Activated CD8-positive, alpha-beta T cell treated with anti-CD3 and anti-CD28 coated beads, Interleukin-2, amount 10 ng/mL, durations not matched to agents 7 days and 5 days (primary cell): ENCODE measurements around the gene AURKAIP1. TPM values are rescaled to one million over a fixed set of nuclear protein-coding genes. Genes with fewer than 3 reads are reported as not detected.

Experiments used
- ATAC-seq: fragments of 150-1000 bp; cut with Tn5 transposase; one replicate; pipeline ENCODE4 v1.10.0; 2021; ENCODE audit warnings: moderate library complexity
- CTCF ChIA-PET: fragments of 350-600 bp; sonication (Branson Sonifier 250); formaldehyde crosslinking; loops from one replicate; lab custom pipeline; 2021; ENCODE audit warnings: antibody characterized with exemption; lab: Charles Lee
- POLR2A ChIA-PET: fragments of 350-600 bp; sonication (Branson Sonifier 250); formaldehyde crosslinking; loops from one replicate; lab custom pipeline; 2021; ENCODE audit warnings: antibody characterized with exemption; lab: Charles Lee
- DNase-seq: peaks from one replicate; pipeline ENCODE4 v3.0.0-alpha.2; 2020
- H3K27ac Mint-ChIP-seq: one replicate; pipeline ENCODE4 v1.8.0; 2021; ENCODE audit warnings: mild to moderate bottlenecking, mixed read lengths
- H3K27me3 Mint-ChIP-seq: one replicate; pipeline ENCODE4 v1.8.0; 2021; ENCODE audit warnings: low read depth, mixed read lengths
- H3K36me3 Mint-ChIP-seq: one replicate; pipeline ENCODE4 v1.8.0; 2021; ENCODE audit warnings: low read depth, mixed read lengths
- H3K4me1 Mint-ChIP-seq: one replicate; pipeline ENCODE4 v1.8.0; 2021; ENCODE audit warnings: low read depth, mixed read lengths
- H3K4me3 Mint-ChIP-seq: one replicate; pipeline ENCODE4 v1.8.0; 2021; ENCODE audit warnings: mild to moderate bottlenecking, mixed read lengths
- H3K9me3 Mint-ChIP-seq: one replicate; pipeline ENCODE4 v1.8.0; 2022; ENCODE audit warnings: mixed read lengths; ENCODE audit not compliant: insufficient read depth
- total RNA-seq, 2 experiments: library from RNA; stranded (reverse); gene quantifications; one replicate each; pipeline ENCODE4 v1.2.3, GENCODE V29; 2021

Gene AURKAIP1
- total RNA-seq, 2 experiments from 2014 or later: 120 to 123 TPM

DNA sequence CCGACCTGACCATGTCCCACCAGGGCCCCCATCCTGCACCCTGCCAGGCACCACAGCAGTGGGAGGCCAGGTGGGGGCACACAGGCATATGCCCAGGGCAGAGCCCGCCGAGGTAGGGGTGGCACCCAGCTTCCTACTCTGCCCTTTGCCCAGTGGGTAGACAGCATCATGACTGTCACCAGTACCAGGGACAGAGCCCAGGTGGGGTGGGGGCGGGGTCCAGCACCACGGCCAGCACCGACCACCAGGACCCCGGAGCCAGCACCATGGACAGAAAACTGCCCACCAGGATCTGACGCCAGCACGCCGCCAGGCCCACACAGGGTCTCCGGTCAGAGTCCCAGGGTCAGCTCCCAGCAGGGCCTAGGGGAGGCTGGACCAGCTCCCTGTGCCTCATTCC is 40.2 kb downstream of the AURKAIP1 start:
- CTCF ChIA-PET: interaction anchor here (1.6 kb wide), 1 partner anchor 13 kb away, joined by 3 read pairs; no protein-coding TSS in a partner anchor
- no peak overlapping the region for H3K4me3 Mint-ChIP-seq
- ATAC-seq: no peak
- no peak overlapping the region for H3K27ac Mint-ChIP-seq
- H3K9me3 Mint-ChIP-seq: no peaks in the 10 kb centered on the region
- H3K4me1 Mint-ChIP-seq: no peaks in the 10 kb centered on the region
- peaks cover 9% of the 10 kb centered on the region for H3K36me3 Mint-ChIP-seq
- DNase-seq: no peak
- H3K27me3 Mint-ChIP-seq: no peaks in the 10 kb centered on the region
- POLR2A ChIA-PET: no interaction called here

DNA sequence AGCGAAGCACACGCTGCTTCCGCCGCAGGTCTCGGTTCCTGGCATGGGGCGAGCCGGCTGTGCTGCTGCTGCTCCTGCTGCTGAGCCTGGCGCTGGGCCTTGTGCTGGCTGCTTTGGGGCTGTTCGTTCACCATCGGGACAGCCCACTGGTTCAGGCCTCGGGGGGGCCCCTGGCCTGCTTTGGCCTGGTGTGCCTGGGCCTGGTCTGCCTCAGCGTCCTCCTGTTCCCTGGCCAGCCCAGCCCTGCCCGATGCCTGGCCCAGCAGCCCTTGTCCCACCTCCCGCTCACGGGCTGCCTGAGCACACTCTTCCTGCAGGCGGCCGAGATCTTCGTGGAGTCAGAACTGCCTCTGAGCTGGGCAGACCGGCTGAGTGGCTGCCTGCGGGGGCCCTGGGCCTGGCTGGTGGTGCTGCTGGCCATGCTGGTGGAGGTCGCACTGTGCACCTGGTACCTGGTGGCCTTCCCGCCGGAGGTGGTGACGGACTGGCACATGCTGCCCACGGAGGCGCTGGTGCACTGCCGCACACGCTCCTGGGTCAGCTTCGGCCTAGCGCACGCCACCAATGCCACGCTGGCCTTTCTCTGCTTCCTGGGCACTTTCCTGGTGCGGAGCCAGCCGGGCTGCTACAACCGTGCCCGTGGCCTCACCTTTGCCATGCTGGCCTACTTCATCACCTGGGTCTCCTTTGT is 41.3 kb downstream of the AURKAIP1 start:
- Mint-ChIP-seq H3K36me3 (peaks cover 7% of the 10 kb centered on the region), H3K4me1 (no peaks in the 10 kb centered on the region), H3K27me3 (no peaks in the 10 kb centered on the region), H3K27ac (no peak overlapping the region), H3K9me3 (no peaks in the 10 kb centered on the region), H3K4me3 (no peak overlapping the region)
- ChIA-PET CTCF (interaction anchor here (1.6 kb wide), 1 partner anchor 14 kb away, joined by 3 read pairs; no protein-coding TSS in a partner anchor), POLR2A (no interaction called here)
- no peak for DNase-seq
- no peak for ATAC-seq

DNA sequence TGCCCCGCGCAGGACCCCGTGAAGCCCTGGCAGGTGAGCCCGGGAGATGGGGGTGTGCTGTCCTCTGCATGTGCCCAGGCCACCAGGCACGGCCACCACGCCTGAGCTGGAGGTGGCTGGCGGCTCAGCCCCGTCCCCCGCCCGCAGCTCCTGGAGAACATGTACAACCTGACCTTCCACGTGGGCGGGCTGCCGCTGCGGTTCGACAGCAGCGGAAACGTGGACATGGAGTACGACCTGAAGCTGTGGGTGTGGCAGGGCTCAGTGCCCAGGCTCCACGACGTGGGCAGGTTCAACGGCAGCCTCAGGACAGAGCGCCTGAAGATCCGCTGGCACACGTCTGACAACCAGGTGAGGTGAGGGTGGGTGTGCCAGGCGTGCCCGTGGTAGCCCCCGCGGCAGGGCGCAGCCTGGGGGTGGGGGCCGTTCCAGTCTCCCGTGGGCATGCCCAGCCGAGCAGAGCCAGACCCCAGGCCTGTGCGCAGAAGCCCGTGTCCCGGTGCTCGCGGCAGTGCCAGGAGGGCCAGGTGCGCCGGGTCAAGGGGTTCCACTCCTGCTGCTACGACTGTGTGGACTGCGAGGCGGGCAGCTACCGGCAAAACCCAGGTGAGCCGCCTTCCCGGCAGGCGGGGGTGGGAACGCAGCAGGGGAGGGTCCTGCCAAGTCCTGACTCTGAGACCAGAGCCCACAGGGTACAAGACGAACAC is 42.1 kb downstream of the AURKAIP1 start:
- POLR2A ChIA-PET: no interaction called here
- CTCF ChIA-PET: interaction anchor here (1.6 kb wide), 1 partner anchor 15 kb away, joined by 3 read pairs; no protein-coding TSS in a partner anchor
- no peak for DNase-seq

DNA sequence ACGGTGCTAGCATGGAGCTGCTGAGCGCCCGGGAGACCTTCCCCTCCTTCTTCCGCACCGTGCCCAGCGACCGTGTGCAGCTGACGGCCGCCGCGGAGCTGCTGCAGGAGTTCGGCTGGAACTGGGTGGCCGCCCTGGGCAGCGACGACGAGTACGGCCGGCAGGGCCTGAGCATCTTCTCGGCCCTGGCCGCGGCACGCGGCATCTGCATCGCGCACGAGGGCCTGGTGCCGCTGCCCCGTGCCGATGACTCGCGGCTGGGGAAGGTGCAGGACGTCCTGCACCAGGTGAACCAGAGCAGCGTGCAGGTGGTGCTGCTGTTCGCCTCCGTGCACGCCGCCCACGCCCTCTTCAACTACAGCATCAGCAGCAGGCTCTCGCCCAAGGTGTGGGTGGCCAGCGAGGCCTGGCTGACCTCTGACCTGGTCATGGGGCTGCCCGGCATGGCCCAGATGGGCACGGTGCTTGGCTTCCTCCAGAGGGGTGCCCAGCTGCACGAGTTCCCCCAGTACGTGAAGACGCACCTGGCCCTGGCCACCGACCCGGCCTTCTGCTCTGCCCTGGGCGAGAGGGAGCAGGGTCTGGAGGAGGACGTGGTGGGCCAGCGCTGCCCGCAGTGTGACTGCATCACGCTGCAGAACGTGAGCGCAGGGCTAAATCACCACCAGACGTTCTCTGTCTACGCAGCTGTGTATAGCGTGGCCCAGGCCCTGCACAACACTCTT is 42.8 kb downstream of the AURKAIP1 start:
- POLR2A ChIA-PET: no interaction called here
- CTCF ChIA-PET: interaction anchor here (1.1 kb wide), 1 partner anchor 40 kb away, joined by 4 read pairs; no protein-coding TSS in a partner anchor
- peaks cover 5% of the 10 kb centered on the region for H3K36me3 Mint-ChIP-seq
- no peaks in the 10 kb centered on the region for H3K4me1 Mint-ChIP-seq
- no peak overlapping the region for H3K4me3 Mint-ChIP-seq
- H3K9me3 Mint-ChIP-seq: no peaks in the 10 kb centered on the region
- ATAC-seq (no peak), DNase-seq (no peak)
- H3K27ac Mint-ChIP-seq: no peak overlapping the region
- no peaks in the 10 kb centered on the region for H3K27me3 Mint-ChIP-seq

More for the DNA sequence above, 42.1 kb downstream of the AURKAIP1 start:
- Mint-ChIP-seq H3K36me3 (peaks cover 5% of the 10 kb centered on the region), H3K4me1 (no peaks in the 10 kb centered on the region), H3K4me3 (no peak overlapping the region), H3K27me3 (no peaks in the 10 kb centered on the region), H3K27ac (no peak overlapping the region), H3K9me3 (no peaks in the 10 kb centered on the region)
- no peak for ATAC-seq

DNA sequence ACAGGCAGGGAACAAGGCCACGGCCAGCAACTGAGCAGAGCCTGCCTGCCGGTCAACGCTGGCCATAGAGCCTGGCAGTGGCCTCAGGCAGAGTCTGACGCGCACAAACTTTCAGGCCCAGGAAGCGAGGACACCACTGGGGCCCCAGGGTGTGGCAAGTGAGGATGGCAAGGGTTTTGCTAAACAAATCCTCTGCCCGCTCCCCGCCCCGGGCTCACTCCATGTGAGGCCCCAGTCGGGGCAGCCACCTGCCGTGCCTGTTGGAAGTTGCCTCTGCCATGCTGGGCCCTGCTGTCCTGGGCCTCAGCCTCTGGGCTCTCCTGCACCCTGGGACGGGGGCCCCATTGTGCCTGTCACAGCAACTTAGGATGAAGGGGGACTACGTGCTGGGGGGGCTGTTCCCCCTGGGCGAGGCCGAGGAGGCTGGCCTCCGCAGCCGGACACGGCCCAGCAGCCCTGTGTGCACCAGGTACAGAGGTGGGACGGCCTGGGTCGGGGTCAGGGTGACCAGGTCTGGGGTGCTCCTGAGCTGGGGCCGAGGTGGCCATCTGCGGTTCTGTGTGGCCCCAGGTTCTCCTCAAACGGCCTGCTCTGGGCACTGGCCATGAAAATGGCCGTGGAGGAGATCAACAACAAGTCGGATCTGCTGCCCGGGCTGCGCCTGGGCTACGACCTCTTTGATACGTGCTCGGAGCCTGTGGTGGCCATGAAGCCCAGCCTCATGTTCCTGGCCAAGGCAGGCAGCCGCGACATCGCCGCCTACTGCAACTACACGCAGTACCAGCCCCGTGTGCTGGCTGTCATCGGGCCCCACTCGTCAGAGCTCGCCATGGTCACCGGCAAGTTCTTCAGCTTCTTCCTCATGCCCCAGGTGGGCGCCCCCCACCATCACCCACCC is 43.7 kb downstream of the AURKAIP1 start, which contains the start of gene TAS1R3:
TAS1R3 (plus strand) TSS at position 213 of the 898 bp plus-strand sequence; CDS start at position 279, 66 bp downstream.
- H3K27ac Mint-ChIP-seq: no peak within 1 kb of the TSS
- ATAC-seq: no peak
- POLR2A ChIA-PET: no interaction called here

DNA sequence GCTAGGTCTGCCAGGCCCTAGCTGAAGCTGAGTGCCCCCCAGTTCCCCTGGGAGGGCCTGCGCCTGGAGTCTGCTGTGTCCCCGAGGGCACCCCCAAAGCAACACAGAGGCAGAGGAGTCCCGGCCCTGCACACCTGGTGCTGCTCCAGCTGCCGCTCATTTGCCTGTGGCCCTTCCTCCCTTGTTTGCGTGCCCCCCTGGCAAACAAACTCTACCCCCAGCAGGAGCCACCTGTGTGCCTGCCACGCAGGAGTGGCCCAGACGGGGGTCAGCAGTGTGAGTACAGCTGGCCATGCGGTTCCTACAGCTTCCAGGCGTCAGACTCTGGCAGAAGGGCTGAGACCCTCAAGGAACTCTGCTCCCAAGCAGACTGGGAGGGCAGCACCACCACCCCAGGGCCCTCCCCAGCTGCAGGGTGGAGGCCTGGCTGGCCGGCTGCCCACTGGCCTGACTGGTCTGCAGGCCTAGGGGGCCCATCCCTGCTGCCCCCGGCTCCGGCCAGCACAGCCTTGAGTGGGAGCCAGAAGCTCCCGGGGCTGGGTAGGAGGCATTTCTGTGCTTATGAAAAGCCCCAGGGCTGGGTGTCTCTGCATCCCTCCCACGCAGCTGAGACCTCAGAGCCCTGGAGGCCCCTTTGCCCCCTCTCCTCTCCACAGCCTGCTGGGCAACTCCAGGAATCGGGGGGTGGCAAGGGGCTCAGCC is 44.5 kb downstream of the AURKAIP1 start:
- Mint-ChIP-seq H3K27ac (no peak overlapping the region), H3K36me3 (peaks cover 5% of the 10 kb centered on the region), H3K9me3 (no peaks in the 10 kb centered on the region), H3K27me3 (no peaks in the 10 kb centered on the region), H3K4me3 (no peak overlapping the region), H3K4me1 (peaks cover 13% of the 10 kb centered on the region)
- DNase-seq (no peak), ATAC-seq (no peak)
- ChIA-PET POLR2A (no interaction called here), CTCF (interaction anchor here (1.1 kb wide), 1 partner anchor 42 kb away, joined by 4 read pairs; no protein-coding TSS in a partner anchor)

More for the DNA sequence above, 43.7 kb downstream of the AURKAIP1 start, which contains the start of gene TAS1R3:
- Mint-ChIP-seq H3K27me3 (no peaks in the 10 kb centered on the region), H3K9me3 (no peaks in the 10 kb centered on the region), H3K4me3 (no peak within 1 kb of the TSS), H3K4me1 (peaks cover 5% of the 10 kb centered on the region), H3K36me3 (peaks cover 5% of the 10 kb centered on the region)
- DNase-seq: no peak
- CTCF ChIA-PET: interaction anchor here (1.1 kb wide), 1 partner anchor 41 kb away, joined by 4 read pairs; no protein-coding TSS in a partner anchor

DNA sequence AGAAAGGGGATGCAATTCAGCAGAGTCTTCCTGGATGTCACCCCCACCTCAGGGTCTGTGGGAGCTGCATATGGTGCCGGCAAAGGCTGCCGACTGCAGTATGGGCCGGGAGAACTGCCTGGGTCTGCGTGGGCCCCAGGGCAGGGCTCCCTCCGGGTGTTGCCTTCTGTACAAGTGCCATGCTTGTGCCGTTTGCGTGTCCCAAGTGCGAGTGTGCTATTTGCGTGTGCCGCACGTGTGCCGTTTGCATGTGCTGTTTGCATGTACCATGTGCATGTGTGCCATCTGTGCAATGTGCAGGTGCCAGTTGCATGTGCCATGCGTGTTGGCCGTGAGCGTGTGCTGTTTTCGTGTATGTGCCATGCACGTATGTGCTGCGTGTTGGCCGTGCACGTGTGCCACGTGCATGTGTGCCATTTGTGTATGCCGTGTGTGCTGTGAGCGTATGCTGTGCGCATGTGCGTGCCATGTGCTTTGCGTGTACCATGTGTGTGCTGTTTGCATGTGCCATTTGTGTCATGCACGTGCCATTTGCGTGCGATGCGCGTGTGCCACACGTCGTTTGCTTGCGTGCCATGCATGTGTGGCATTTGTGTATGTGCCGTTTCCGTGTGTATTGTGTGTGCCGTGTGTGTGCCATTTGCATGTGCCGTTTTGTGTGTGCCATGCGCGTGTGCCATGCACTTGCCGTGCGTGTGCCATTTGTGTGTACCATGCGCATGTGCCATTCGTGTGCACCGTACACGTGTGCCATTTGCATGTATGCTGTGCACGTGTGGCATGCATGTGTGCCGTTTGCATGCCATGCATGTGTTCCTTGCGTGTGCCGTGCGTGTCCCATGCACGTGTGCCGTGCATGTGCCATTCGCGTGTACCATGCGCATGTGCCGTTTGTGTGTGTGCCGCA is 45.5 kb downstream of the AURKAIP1 start:
- ChIA-PET CTCF (no interaction called here), POLR2A (no interaction called here)
- ATAC-seq (no peak), DNase-seq (no peak)
- Mint-ChIP-seq H3K36me3 (peaks cover 5% of the 10 kb centered on the region), H3K27me3 (no peaks in the 10 kb centered on the region), H3K4me3 (no peak overlapping the region), H3K9me3 (no peaks in the 10 kb centered on the region), H3K27ac (no peak overlapping the region), H3K4me1 (peaks cover 16% of the 10 kb centered on the region)

DNA sequence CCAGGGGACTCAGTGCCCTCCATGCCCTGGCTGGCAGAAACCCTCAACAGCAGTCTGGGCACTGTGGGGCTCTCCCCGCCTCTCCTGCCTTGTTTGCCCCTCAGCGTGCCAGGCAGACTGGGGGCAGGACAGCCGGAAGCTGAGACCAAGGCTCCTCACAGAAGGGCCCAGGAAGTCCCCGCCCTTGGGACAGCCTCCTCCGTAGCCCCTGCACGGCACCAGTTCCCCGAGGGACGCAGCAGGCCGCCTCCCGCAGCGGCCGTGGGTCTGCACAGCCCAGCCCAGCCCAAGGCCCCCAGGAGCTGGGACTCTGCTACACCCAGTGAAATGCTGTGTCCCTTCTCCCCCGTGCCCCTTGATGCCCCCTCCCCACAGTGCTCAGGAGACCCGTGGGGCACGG is 46.8 kb downstream of the AURKAIP1 start:
- Mint-ChIP-seq H3K4me1 (peaks cover 21% of the 10 kb centered on the region), H3K9me3 (no peaks in the 10 kb centered on the region), H3K36me3 (peaks cover 9% of the 10 kb centered on the region), H3K27ac (no peak overlapping the region), H3K27me3 (no peaks in the 10 kb centered on the region), H3K4me3 (no peak overlapping the region)
- POLR2A ChIA-PET: no interaction called here
- no peak for ATAC-seq
- CTCF ChIA-PET: no interaction called here
- DNase-seq: no peak

DNA sequence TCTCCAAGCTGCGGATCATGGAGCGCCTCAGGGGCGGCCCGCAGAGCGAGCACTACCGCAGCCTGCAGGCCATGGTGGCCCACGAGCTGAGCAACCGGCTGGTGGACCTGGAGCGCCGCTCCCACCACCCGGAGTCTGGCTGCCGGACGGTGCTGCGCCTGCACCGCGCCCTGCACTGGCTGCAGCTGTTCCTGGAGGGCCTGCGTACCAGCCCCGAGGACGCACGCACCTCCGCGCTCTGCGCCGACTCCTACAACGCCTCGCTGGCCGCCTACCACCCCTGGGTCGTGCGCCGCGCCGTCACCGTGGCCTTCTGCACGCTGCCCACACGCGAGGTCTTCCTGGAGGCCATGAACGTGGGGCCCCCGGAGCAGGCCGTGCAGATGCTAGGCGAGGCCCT is 47.7 kb downstream of the AURKAIP1 start:
- ChIA-PET POLR2A (interaction anchor here (0.6 kb wide), 1 partner anchor 45 kb away, joined by 3 read pairs; no protein-coding TSS in a partner anchor), CTCF (no interaction called here)
- Mint-ChIP-seq H3K36me3 (peaks cover 9% of the 10 kb centered on the region), H3K27me3 (no peaks in the 10 kb centered on the region), H3K9me3 (no peaks in the 10 kb centered on the region), H3K27ac (no peak overlapping the region), H3K4me3 (peak overlapping the region; percentile 18), H3K4me1 (peaks cover 28% of the 10 kb centered on the region)
- ATAC-seq: no peak
- no peak for DNase-seq
